Measurements from ENCODE around the gene COP1. TPM values are rescaled to one million over a fixed set of nuclear protein-coding genes. Genes with fewer than 3 reads are reported as not detected.
A peak's percentile ranks its signal among the peaks of the same experiment; 100 is the strongest.
"Not testable (repeated sequence)": the region's sequence is repeated elsewhere in the genome, so short reads cannot be mapped to it uniquely, and the experiment has no call there.

Gene COP1
- 10 to 100 TPM; 52.2 to 70.7 TPM for total RNA-seq

GRCh38 chr1:176206961-176207902 lies at the start of gene COP1:
COP1 (minus strand) TSS chr1:176207286; CDS start chr1:176206978, 308 bp downstream.
- intact Hi-C loops (cut with DNase I), result no loop called here
- Histone ChIP-seq H3K36me3 (no peaks in the 10 kb centered on the region), H3K4me1 (peaks cover 23% of the 10 kb centered on the region), H3K9ac (ENCODE audit: low read depth in 2 of 2, low read length in 2 of 2) (peak within 1 kb of the TSS; percentile 84 to 97), H3K4me3 (peak within 1 kb of the TSS; percentile 71), H3K27me3 (no peaks in the 10 kb centered on the region), H3K27ac (peak within 1 kb of the TSS; percentile 96), H3K9me3 (no peaks in the 10 kb centered on the region)
- no peak for TF ChIP-seq CTCF (IDR thresholded peaks at IDR 0.05)
- peak; percentile 98 for DNase-seq

- Histone ChIP-seq H3K36me3 (no peaks in the 10 kb centered on the region), H3K9me3 (no peaks in the 10 kb centered on the region), H3K9ac (ENCODE audit: low read depth in 2 of 2, low read length in 2 of 2) (no peak overlapping the region), H3K4me1 (no peaks in the 10 kb centered on the region), H3K27me3 (no peaks in the 10 kb centered on the region), H3K4me3 (no peak overlapping the region), H3K27ac (no peak overlapping the region)
- DNase-seq, result no peak
- no peak for TF ChIP-seq CTCF (IDR thresholded peaks at IDR 0.05)
- intact Hi-C loops (cut with DNase I), result no loop called here
Observed at GRCh38 chr1:176252191-176252590, 45.1 kb upstream of the COP1 start.

GRCh38 chr1:176244851-176245250 lies 37.8 kb upstream of the COP1 start:
- Histone ChIP-seq H3K4me1 (no peaks in the 10 kb centered on the region), H3K36me3 (no peaks in the 10 kb centered on the region), H3K9ac (ENCODE audit: low read depth in 2 of 2, low read length in 2 of 2) (no peak overlapping the region), H3K27ac (no peak overlapping the region), H3K9me3 (no peaks in the 10 kb centered on the region), H3K4me3 (no peak overlapping the region), H3K27me3 (no peaks in the 10 kb centered on the region)
- no peak for TF ChIP-seq CTCF (IDR thresholded peaks at IDR 0.05)
- DNase-seq, result no peak
- intact Hi-C loops (cut with DNase I), result no loop called here

GRCh38 chr1:176243746-176244145 lies 36.7 kb upstream of the COP1 start:
- intact Hi-C loops (cut with DNase I), result no loop called here
- Histone ChIP-seq H3K9me3 (no peaks in the 10 kb centered on the region), H3K36me3 (no peaks in the 10 kb centered on the region), H3K27ac (no peak overlapping the region), H3K27me3 (no peaks in the 10 kb centered on the region), H3K9ac (ENCODE audit: low read depth in 2 of 2, low read length in 2 of 2) (no peak overlapping the region), H3K4me1 (no peaks in the 10 kb centered on the region), H3K4me3 (no peak overlapping the region)
- DNase-seq, result no peak
- TF ChIP-seq CTCF (IDR thresholded peaks at IDR 0.05), result no peak

- H3K9me3 ChIP-seq, result no peaks in the 10 kb centered on the region
- no peak overlapping the region for H3K27ac ChIP-seq
- H3K9ac ChIP-seq (ENCODE audit: low read depth in 2 of 2, low read length in 2 of 2), result no peak overlapping the region
- intact Hi-C loops (cut with DNase I), result no loop called here
- H3K4me3 ChIP-seq, result no peak overlapping the region
- H3K4me1 ChIP-seq, result no peaks in the 10 kb centered on the region
- DNase-seq, result no peak
- TF ChIP-seq CTCF (IDR thresholded peaks at IDR 0.05), result no peak
- no peaks in the 10 kb centered on the region for H3K27me3 ChIP-seq
- no peaks in the 10 kb centered on the region for H3K36me3 ChIP-seq
Observed at GRCh38 chr1:176241385-176242015, 34.4 kb upstream of the COP1 start.

- DNase-seq; H3K27ac ChIP-seq; H3K9me3 ChIP-seq; intact Hi-C loops (cut with DNase I); H3K27me3 ChIP-seq; H3K4me1 ChIP-seq; H3K4me3 ChIP-seq; H3K36me3 ChIP-seq; H3K9ac ChIP-seq (ENCODE audit: low read depth in 2 of 2, low read length in 2 of 2): not testable (repeated sequence)
Observed at GRCh38 chr1:176233657-176234056, 26.6 kb upstream of the COP1 start.

All from colonic mucosa (tissue), 4 donors.